ENCODE data around the gene ELL. TPM values are rescaled to one million over a fixed set of nuclear protein-coding genes. Genes with fewer than 3 reads are reported as not detected.
A peak's percentile ranks its signal among the peaks of the same experiment; 100 is the strongest.
"Not testable (repeated sequence)": the region's sequence is repeated elsewhere in the genome, so short reads cannot be mapped to it uniquely, and the experiment has no call there.

The ELL gene
- total RNA-seq, 1 donor from 2014 or later, result 23.6 TPM

DNA sequence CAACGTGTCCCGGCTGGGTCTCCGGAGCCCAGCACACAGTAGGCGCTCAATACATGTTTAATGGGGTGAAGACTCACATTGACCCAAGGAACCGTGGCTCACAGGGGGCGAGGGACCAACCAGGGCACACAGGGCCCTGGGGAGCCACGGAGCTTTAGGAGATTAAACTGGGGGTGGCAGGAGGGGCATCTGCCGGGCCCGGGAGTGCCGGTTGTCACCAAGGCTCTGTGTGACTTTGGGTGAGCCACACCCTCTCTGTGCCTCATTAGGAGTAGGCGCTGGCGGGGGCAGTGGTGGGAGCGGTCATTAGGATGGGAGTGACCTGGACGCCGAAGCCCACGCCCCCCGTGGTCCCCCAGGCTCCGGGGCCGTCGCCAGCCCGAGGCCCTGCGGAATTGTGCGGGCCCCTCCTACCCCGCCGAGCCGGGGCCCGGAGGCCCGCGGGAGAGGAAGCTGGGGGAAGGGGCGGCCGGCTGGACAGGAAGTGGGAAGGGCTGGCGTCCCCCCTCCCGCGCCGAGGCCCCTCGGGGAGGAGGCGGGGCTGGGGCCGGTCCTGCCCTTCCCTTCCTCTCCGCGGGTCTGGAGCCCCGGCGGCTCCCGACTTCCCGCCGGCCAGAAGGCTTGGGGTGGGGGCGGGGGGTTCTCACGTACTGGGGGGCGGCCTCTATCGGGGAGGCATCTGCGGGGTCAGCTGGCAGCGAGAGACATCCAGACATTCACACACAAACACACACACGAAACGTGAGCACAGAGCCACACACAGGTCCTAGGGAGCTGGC lies 104.4 kb downstream of the ELL start:
- peaks cover 68% of the 10 kb centered on the region for H3K4me1 Mint-ChIP-seq (ENCODE audit: low read depth)
- peak; percentile 39 for DNase-seq (ENCODE audit: low spot score)
- H3K4me3 Mint-ChIP-seq, result peak overlapping the region; percentile 82
- no peaks in the 10 kb centered on the region for H3K9me3 Mint-ChIP-seq
- intact Hi-C loops (cut with micrococcal nuclease), result loop anchor here (2.0 to 5.0 kb wide), 5 partner anchors 125 to 501 kb away; partner anchors contain the start of genes COPE, DDX49 and MPV17L2
- H3K27ac Mint-ChIP-seq, result peak overlapping the region; percentile 92
- peaks cover 2% of the 10 kb centered on the region for H3K36me3 Mint-ChIP-seq (ENCODE audit: low read depth)
- peaks cover 9% of the 10 kb centered on the region for H3K27me3 Mint-ChIP-seq (ENCODE audit: insufficient read depth)

GRCh38 chr19:18416778-18417249 lies 105.1 kb downstream of the ELL start:
- peaks cover 61% of the 10 kb centered on the region for H3K4me1 Mint-ChIP-seq (ENCODE audit: low read depth)
- H3K9me3 Mint-ChIP-seq, result no peaks in the 10 kb centered on the region
- H3K36me3 Mint-ChIP-seq (ENCODE audit: low read depth), result peaks cover 2% of the 10 kb centered on the region
- H3K27ac Mint-ChIP-seq, result peak overlapping the region; percentile 92
- intact Hi-C loops (cut with micrococcal nuclease), result loop anchor here (5.0 kb wide), 4 partner anchors 125 to 225 kb away; partner anchors contain the start of gene MPV17L2
- DNase-seq (ENCODE audit: low spot score), result peak; percentile 60
- H3K27me3 Mint-ChIP-seq (ENCODE audit: insufficient read depth), result peaks cover 9% of the 10 kb centered on the region
- peak overlapping the region; percentile 72 for H3K4me3 Mint-ChIP-seq

- intact Hi-C loops (cut with micrococcal nuclease), result loop anchor here (5.0 kb wide), 4 partner anchors 123 to 223 kb away; partner anchors contain the start of gene MPV17L2
- Mint-ChIP-seq H3K27me3 (ENCODE audit: insufficient read depth) (peaks cover 15% of the 10 kb centered on the region), H3K4me3 (no peak overlapping the region), H3K36me3 (ENCODE audit: low read depth) (peaks cover 2% of the 10 kb centered on the region), H3K27ac (peak overlapping the region; percentile 73), H3K9me3 (no peaks in the 10 kb centered on the region), H3K4me1 (ENCODE audit: low read depth) (peaks cover 51% of the 10 kb centered on the region)
- no peak for DNase-seq (ENCODE audit: low spot score)
These were observed 106.5 kb downstream of the ELL start for GRCh38 chr19:18415178-18415867.

GRCh38 chr19:18414504-18415177 lies 107.2 kb downstream of the ELL start:
- H3K9me3 Mint-ChIP-seq, result no peaks in the 10 kb centered on the region
- no peak overlapping the region for H3K4me3 Mint-ChIP-seq
- no peak for DNase-seq (ENCODE audit: low spot score)
- peaks cover 15% of the 10 kb centered on the region for H3K27me3 Mint-ChIP-seq (ENCODE audit: insufficient read depth)
- intact Hi-C loops (cut with micrococcal nuclease), result loop anchor here (5.0 kb wide), 4 partner anchors 122 to 222 kb away; partner anchors contain the start of gene MPV17L2
- H3K36me3 Mint-ChIP-seq (ENCODE audit: low read depth), result peaks cover 2% of the 10 kb centered on the region
- H3K27ac Mint-ChIP-seq, result peak overlapping the region; percentile 70
- peaks cover 49% of the 10 kb centered on the region for H3K4me1 Mint-ChIP-seq (ENCODE audit: low read depth)

DNA sequence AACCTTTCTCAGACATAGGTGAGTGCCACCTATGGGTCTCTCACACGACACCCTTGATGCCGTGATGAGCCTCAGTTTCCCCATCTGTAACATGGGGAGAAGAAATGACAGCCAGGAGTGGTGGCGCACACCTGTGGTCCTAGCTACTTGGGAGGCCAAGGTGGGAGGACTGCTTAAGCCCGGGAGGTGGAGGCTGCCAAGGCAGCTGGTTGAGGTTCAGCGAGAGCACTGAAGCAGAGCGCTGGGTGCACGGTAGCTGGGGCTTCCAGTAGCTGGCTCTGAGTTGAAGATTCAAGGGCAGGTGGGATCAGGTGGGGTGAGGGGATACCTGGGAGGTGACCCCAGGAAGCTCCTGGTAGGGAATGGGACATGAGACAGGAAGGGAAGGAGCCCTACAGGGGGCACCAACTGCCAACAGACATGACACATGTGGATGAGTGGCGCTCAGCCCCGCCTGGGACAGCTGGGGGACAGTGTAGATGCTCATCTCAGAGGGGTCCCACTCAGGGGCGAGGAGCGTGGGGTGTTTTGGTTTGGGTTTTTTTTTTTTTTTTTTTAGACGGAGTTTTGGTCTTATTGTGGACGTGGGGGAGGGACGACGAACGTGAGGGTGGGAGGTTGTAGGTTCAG lies 109.1 kb downstream of the ELL start:
- intact Hi-C loops (cut with micrococcal nuclease), result no loop called here
- Mint-ChIP-seq H3K27ac (peak overlapping the region; percentile 44), H3K36me3 (ENCODE audit: low read depth) (peaks cover 2% of the 10 kb centered on the region), H3K9me3 (no peaks in the 10 kb centered on the region), H3K4me3 (no peak overlapping the region), H3K27me3 (ENCODE audit: insufficient read depth) (peaks cover 13% of the 10 kb centered on the region), H3K4me1 (ENCODE audit: low read depth) (peaks cover 36% of the 10 kb centered on the region)
- no peak for DNase-seq (ENCODE audit: low spot score)

DNA sequence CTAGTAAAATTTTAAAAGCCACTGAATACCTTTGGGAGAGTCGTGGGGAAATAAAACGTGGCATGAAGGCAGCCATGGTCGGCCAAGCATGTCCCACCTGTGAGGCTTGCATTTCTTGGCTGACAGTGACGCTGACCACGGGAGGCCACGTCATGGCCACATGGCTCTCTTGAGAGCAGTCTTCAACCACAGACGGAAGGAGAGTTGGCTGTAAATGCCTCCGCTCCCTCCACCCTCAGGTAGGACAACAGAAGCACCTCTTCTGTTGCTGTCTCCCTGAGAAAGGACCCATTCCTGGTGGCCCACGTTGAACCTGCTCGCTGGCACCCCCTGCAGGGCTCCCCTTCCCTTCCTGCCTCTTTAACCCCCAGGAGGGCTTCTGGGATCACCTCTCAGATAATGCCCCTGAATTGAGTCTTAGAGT lies 113.8 kb downstream of the ELL start:
- intact Hi-C loops (cut with micrococcal nuclease), result no loop called here
- Mint-ChIP-seq H3K27ac (no peak overlapping the region), H3K9me3 (no peaks in the 10 kb centered on the region), H3K36me3 (ENCODE audit: low read depth) (no peaks in the 10 kb centered on the region), H3K27me3 (ENCODE audit: insufficient read depth) (peaks cover 10% of the 10 kb centered on the region), H3K4me3 (no peak overlapping the region), H3K4me1 (ENCODE audit: low read depth) (peaks cover 4% of the 10 kb centered on the region)
- DNase-seq (ENCODE audit: low spot score), result no peak

GRCh38 chr19:18406749-18407148 lies 115.1 kb downstream of the ELL start:
- intact Hi-C loops (cut with micrococcal nuclease), result no loop called here
- H3K9me3 Mint-ChIP-seq, result no peaks in the 10 kb centered on the region
- peaks cover 6% of the 10 kb centered on the region for H3K4me1 Mint-ChIP-seq (ENCODE audit: low read depth)
- peaks cover 6% of the 10 kb centered on the region for H3K27me3 Mint-ChIP-seq (ENCODE audit: insufficient read depth)
- no peaks in the 10 kb centered on the region for H3K36me3 Mint-ChIP-seq (ENCODE audit: low read depth)
- no peak overlapping the region for H3K4me3 Mint-ChIP-seq
- no peak overlapping the region for H3K27ac Mint-ChIP-seq
- DNase-seq (ENCODE audit: low spot score), result no peak

DNA sequence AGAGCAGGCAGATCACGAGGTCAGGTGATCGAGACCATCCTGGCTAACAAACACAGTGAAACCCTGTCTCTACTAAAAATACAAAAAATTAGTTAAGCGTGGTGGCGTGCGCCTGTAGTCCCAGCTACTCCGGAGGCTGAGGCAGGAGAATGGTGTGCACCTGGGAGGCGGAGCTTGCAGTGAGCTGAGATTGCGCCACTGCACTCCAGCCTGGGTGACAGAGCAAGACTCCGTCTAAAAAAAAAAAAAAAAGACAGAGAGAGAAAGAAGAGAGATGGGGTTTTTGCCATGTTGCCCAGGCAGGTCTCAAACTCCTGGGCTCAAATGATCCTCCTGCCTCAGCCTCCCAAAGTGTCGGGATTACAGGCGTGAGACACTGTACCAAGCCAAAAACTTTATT lies 116.1 kb downstream of the ELL start:
- DNase-seq (ENCODE audit: low spot score); intact Hi-C loops (cut with micrococcal nuclease); H3K9me3 Mint-ChIP-seq: not testable (repeated sequence)

GRCh38 chr19:18402455-18403248 lies 119.2 kb downstream of the ELL start:
- H3K27ac Mint-ChIP-seq, result not testable (repeated sequence)

More for the DNA sequence above, 116.1 kb downstream of the ELL start:
- not testable (repeated sequence) for H3K4me3 Mint-ChIP-seq; H3K36me3 Mint-ChIP-seq (ENCODE audit: low read depth); H3K27me3 Mint-ChIP-seq (ENCODE audit: insufficient read depth); H3K27ac Mint-ChIP-seq
- H3K4me1 Mint-ChIP-seq (ENCODE audit: low read depth), result peaks cover 15% of the 10 kb centered on the region

DNA sequence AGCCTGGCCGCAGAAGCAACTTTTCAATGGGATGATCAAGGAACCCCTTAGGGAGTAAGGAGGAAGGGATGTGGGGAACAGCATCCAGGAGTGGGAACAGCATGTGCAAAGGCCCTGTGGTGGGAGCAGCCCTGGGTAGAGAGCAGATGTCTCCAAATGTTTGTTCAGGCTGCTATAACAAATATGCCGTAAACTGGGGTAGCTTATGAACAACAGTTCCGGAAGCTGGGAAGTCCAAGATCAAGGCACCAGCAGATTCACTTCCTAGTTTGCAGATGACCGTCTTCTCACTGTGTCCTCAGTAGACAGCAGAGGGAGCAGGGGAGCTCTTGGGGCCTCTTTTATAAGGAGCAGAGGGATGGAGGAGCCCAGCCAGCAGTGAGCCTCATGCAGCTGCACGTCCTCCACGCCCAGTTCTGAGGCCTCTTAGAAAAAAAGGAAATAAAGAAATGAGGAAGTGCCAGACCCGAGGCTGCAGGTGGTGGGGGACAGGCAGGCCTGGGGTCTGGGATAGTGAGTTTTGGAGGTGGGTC lies 120.2 kb downstream of the ELL start:
- peaks cover 13% of the 10 kb centered on the region for H3K4me1 Mint-ChIP-seq (ENCODE audit: low read depth)
- DNase-seq (ENCODE audit: low spot score), result no peak
- H3K9me3 Mint-ChIP-seq, result no peaks in the 10 kb centered on the region
- peaks cover 3% of the 10 kb centered on the region for H3K27me3 Mint-ChIP-seq (ENCODE audit: insufficient read depth)
- no peaks in the 10 kb centered on the region for H3K36me3 Mint-ChIP-seq (ENCODE audit: low read depth)
- H3K27ac Mint-ChIP-seq, result no peak overlapping the region
- intact Hi-C loops (cut with micrococcal nuclease), result loop anchor here (1.0 kb wide), 1 partner anchor 9 kb away; no protein-coding TSS in a partner anchor
- H3K4me3 Mint-ChIP-seq, result no peak overlapping the region

More at GRCh38 chr19:18402455-18403248, 119.2 kb downstream of the ELL start:
- H3K27me3 Mint-ChIP-seq (ENCODE audit: insufficient read depth); H3K4me3 Mint-ChIP-seq; H3K9me3 Mint-ChIP-seq; intact Hi-C loops (cut with micrococcal nuclease); DNase-seq (ENCODE audit: low spot score); H3K36me3 Mint-ChIP-seq (ENCODE audit: low read depth): not testable (repeated sequence)
- peaks cover 13% of the 10 kb centered on the region for H3K4me1 Mint-ChIP-seq (ENCODE audit: low read depth)

- no peak for DNase-seq (ENCODE audit: low spot score)
- H3K36me3 Mint-ChIP-seq (ENCODE audit: low read depth), result no peaks in the 10 kb centered on the region
- H3K4me1 Mint-ChIP-seq (ENCODE audit: low read depth), result peaks cover 13% of the 10 kb centered on the region
- H3K4me3 Mint-ChIP-seq, result no peak overlapping the region
- no peak overlapping the region for H3K27ac Mint-ChIP-seq
- intact Hi-C loops (cut with micrococcal nuclease), result no loop called here
- peaks cover 3% of the 10 kb centered on the region for H3K27me3 Mint-ChIP-seq (ENCODE audit: insufficient read depth)
- H3K9me3 Mint-ChIP-seq, result no peaks in the 10 kb centered on the region
These were observed 122.9 kb downstream of the ELL start for GRCh38 chr19:18399008-18399407.

Measured in activated T-helper 1 cell treated with anti-CD3 and anti-CD28 coated beads, Interleukin-12 subunit alpha, Interleukin-12 subunit beta, Interleukin-2, Interleukin-4 antibody, amounts not matched to agents 30 ng/mL and 10 ng/mL and 1 ng/mL, durations not matched to agents 14 hours and 24 hours and 36 hours (primary cell).